Spleen (tissue), 11 donors: Measurements from ENCODE around the gene AMOTL1. TPM values are rescaled to one million over a fixed set of nuclear protein-coding genes. Genes with fewer than 3 reads are reported as not detected.

Experiments
- DNase-seq: peaks from one replicate; pipeline ENCODE4 v3.0.0-alpha.2; 2020
- H3K27ac ChIP-seq, 8 donors: fragments of 200-600 bp; sonication (generic) in 7 of 8; 1 replicate in 4 of 8; 2 replicates in 4 of 8; pipeline versions ENCODE4 v1.5.0 to v1.8.0; 2016 to 2021; ENCODE audit warnings: inconsistent platforms in 4 of 8, mild to moderate bottlenecking in 4 of 8, moderate library complexity in 1 of 8
- H3K27me3 ChIP-seq, 7 donors: fragments of 200-600 bp; sonication (generic) in 6 of 7; replicated peaks in 1 of 7; 1 replicate in 4 of 7; 2 replicates in 3 of 7; pipeline versions ENCODE4 v1.5.0 to v1.8.0; 2016 to 2021; ENCODE audit warnings: inconsistent platforms in 3 of 7, mild to moderate bottlenecking in 1 of 7
- H3K36me3 ChIP-seq, 6 donors: fragments of 200-600 bp; sonication (generic) in 5 of 6; 1 replicate in 4 of 6; 2 replicates in 2 of 6; pipeline versions ENCODE4 v1.5.0 to v1.8.0; 2016 to 2021; ENCODE audit warnings: inconsistent platforms in 2 of 6
- H3K4me1 ChIP-seq, 6 donors: fragments of 200-600 bp; sonication (generic) in 5 of 6; 1 replicate in 3 of 6; 2 replicates in 3 of 6; pipeline versions ENCODE4 v1.5.0 to v1.8.0; 2016 to 2021; ENCODE audit warnings: inconsistent platforms in 3 of 6
- H3K4me3 ChIP-seq, 8 donors: fragments of 200-600 bp; sonication (generic) in 7 of 8; 1 replicate in 4 of 8; 2 replicates in 4 of 8; pipeline versions ENCODE4 v1.5.0 to v1.8.0; 2016 to 2021; ENCODE audit warnings: inconsistent platforms in 4 of 8, mild to moderate bottlenecking in 4 of 8, moderate library complexity in 2 of 8
- H3K9me3 ChIP-seq, 8 donors: fragments of 200-600 bp; sonication (generic) in 7 of 8; 1 replicate in 4 of 8; 2 replicates in 4 of 8; pipeline versions ENCODE4 v1.5.0 to v1.8.0; 2016 to 2021; ENCODE audit warnings: inconsistent platforms in 4 of 8
- CTCF ChIP-seq, 11 experiments: fragments of 200-600 bp in 7 of 11; fragments of 450-650 bp in 4 of 11; sonication (generic) in 4 of 11; IDR thresholded peaks in 8 of 11; conservative IDR thresholded peaks in 3 of 11; 1 replicate in 7 of 11; 2 replicates in 4 of 11; pipeline versions ENCODE4 v1.4.0 to v1.8.0; 2016 to 2021; ENCODE audit warnings: antibody characterized with exemption in 11 of 11, inconsistent platforms in 4 of 11, mild to moderate bottlenecking in 1 of 11
- POLR2A ChIP-seq, 3 donors: fragments of 450-650 bp; IDR thresholded peaks; one replicate each; pipeline ENCODE4 v1.5.1; 2017; ENCODE audit warnings: antibody characterized with exemption in 3 of 3, mild to moderate bottlenecking in 1 of 3
- POLR2AphosphoS5 ChIP-seq, 3 donors: sonication (generic); formaldehyde crosslinking; IDR thresholded peaks; one replicate each; pipeline ENCODE4 v1.5.1; 2017; ENCODE audit warnings: antibody characterized with exemption in 3 of 3
- WGBS, 5 donors: extraction: QIAGEN DNeasy Blood & Tissue Kit in 3 of 5; methylation state at CpG; one replicate each; pipeline versions ENCODE4 v1.1.5 to v1.1.7; 2013 to 2018; 5-methylcytosine and 5-hydroxymethylcytosine counted together
- intact Hi-C: fragments of 100-400 bp; cut with DNase I; formaldehyde crosslinking; loops from one replicate; pipeline ENCODE4 v1.15.0; 2023; ENCODE audit warnings: low total_unique reads
- polyA plus RNA-seq, 3 donors: library from polyadenylated mRNA; stranded (reverse); fragments of 200-250 nt; gene quantifications; one replicate each; pipeline ENCODE4 v1.2.1, GENCODE V29; 2013
- total RNA-seq, 7 donors: library from RNA; depleted of rRNA in 3 of 7; stranded (reverse); fragments of >200 nt in 3 of 7; fragmentation: NEBNext Ultra II Directional in 4 of 7; extraction: Animal tissue kit (Norgen Biotek cat#: 25700) in 4 of 7; gene quantifications; one replicate each; pipeline versions ENCODE4 v1.1.0 to v1.2.1, GENCODE V29; 2016 to 2021
- donor health status: healthy with polysubstance abuse.
- donor health status: DM: no; HTN: no; CAD: no; lungs with moderate emphysema.
- donor health status: DM: no; HTN: no; CAD: no.
- donor health status: Bipolar disorder and iron deficiency.
- donor health status: healthy.
- donor health status: DM: no; HTN: no; CAD: no.
- donor health status: DM: yes; HTN: yes; CAD: no.

AMOTL1 gene
- total and polyA plus RNA-seq, 10 donors, result 1.4 to 43.9 (median 29.7) TPM

- H3K27me3 ChIP-seq, result no peaks in the 10 kb centered on the region
- TF ChIP-seq POLR2A (IDR thresholded peaks at IDR 0.05), result no peak
- TF ChIP-seq POLR2AphosphoS5 (IDR thresholded peaks at IDR 0.05), result no peak
- TF ChIP-seq CTCF (IDR thresholded peaks at IDR 0.05 in 8 of 11, conservative IDR thresholded peaks at IDR 0.05 in 3 of 11), result no peak
- intact Hi-C loops, result no loop called here
- peaks cover 0 to 32% (median 15%) of the 10 kb centered on the region in 8 donors for H3K9me3 ChIP-seq
- 0% methylated on average over 1 of the region's 1 CpG; no CpG with 5 or more reads in 1 of the 5 donors for WGBS, 5 donors
- H3K36me3 ChIP-seq, result peaks cover 0 to 7% (median 0%) of the 10 kb centered on the region in 6 donors
- H3K4me1 ChIP-seq, result no peaks in the 10 kb centered on the region
- H3K27ac ChIP-seq, result no peak overlapping the region
- DNase-seq, result no peak
- no peak overlapping the region for H3K4me3 ChIP-seq
These were observed 120.0 kb downstream of the AMOTL1 start for GRCh38 chr11:94888204-94888603.

GRCh38 chr11:94895451-94895850 lies 127.3 kb downstream of the AMOTL1 start:
- intact Hi-C loops, result loop anchor here (5.0 to 10.0 kb wide), 2 partner anchors 131 to 273 kb away; partner anchors contain the start of gene AMOTL1

GRCh38 chr11:94895971-94896370 lies 127.8 kb downstream of the AMOTL1 start:
- Histone ChIP-seq H3K4me3 (no peak overlapping the region), H3K27me3 (no peaks in the 10 kb centered on the region), H3K9me3 (peaks cover 0 to 36% (median 26%) of the 10 kb centered on the region in 8 donors), H3K27ac (no peak overlapping the region), H3K4me1 (no peaks in the 10 kb centered on the region), H3K36me3 (no peaks in the 10 kb centered on the region)
- TF ChIP-seq CTCF (IDR thresholded peaks at IDR 0.05 in 8 of 11, conservative IDR thresholded peaks at IDR 0.05 in 3 of 11), result no peak
- no peak for TF ChIP-seq POLR2A (IDR thresholded peaks at IDR 0.05)
- TF ChIP-seq POLR2AphosphoS5 (IDR thresholded peaks at IDR 0.05), result no peak
- 80 to 85% (median 83%) methylated on average over 2 of the region's 2 CpGs for whole genome bisulfite sequencing, 5 donors
- intact Hi-C loops, result loop anchor here (5.0 to 10.0 kb wide), 2 partner anchors 131 to 274 kb away; partner anchors contain the start of gene AMOTL1
- no peak for DNase-seq

More at GRCh38 chr11:94895451-94895850, 127.3 kb downstream of the AMOTL1 start:
- peaks cover 0 to 36% (median 26%) of the 10 kb centered on the region in 8 donors for H3K9me3 ChIP-seq
- no peaks in the 10 kb centered on the region for H3K27me3 ChIP-seq
- H3K4me1 ChIP-seq, result no peaks in the 10 kb centered on the region
- H3K36me3 ChIP-seq, result no peaks in the 10 kb centered on the region
- TF ChIP-seq POLR2AphosphoS5 (IDR thresholded peaks at IDR 0.05) (no peak), CTCF (IDR thresholded peaks at IDR 0.05 in 8 of 11, conservative IDR thresholded peaks at IDR 0.05 in 3 of 11) (no peak), POLR2A (IDR thresholded peaks at IDR 0.05) (no peak)
- no peak for DNase-seq
- 60 to 74% (median 66%) methylated on average over 2 of the region's 2 CpGs for WGBS, 5 donors
- no peak overlapping the region for H3K27ac ChIP-seq
- H3K4me3 ChIP-seq, result no peak overlapping the region

- no peak for DNase-seq
- intact Hi-C loops, result loop anchor here (5.0 to 10.0 kb wide), 2 partner anchors 133 to 275 kb away; partner anchors contain the start of gene AMOTL1
- TF ChIP-seq CTCF (IDR thresholded peaks at IDR 0.05 in 8 of 11, conservative IDR thresholded peaks at IDR 0.05 in 3 of 11), result peak in 10 of 11 experiments; percentile 46 to 91 (median 78)
- TF ChIP-seq POLR2A (IDR thresholded peaks at IDR 0.05), result no peak
- Histone ChIP-seq H3K4me1 (no peaks in the 10 kb centered on the region), H3K4me3 (no peak overlapping the region), H3K27me3 (no peaks in the 10 kb centered on the region), H3K36me3 (no peaks in the 10 kb centered on the region), H3K9me3 (peaks cover 0 to 23% (median 20%) of the 10 kb centered on the region in 8 donors), H3K27ac (no peak overlapping the region)
- WGBS, 5 donors, result 0% methylated on average over 1 of the region's 1 CpG
These were observed 129.2 kb downstream of the AMOTL1 start for GRCh38 chr11:94897330-94897768.
